Liver (tissue), 9 donors: ENCODE data around the gene TRIM36. TPM values are rescaled to one million over a fixed set of nuclear protein-coding genes. Genes with fewer than 3 reads are reported as not detected.

Source experiments
- DNase-seq: peaks from one replicate; pipeline ENCODE4 v3.0.0-alpha.2; 2017; ENCODE audit warnings: low spot score
- H3K27ac ChIP-seq, 2 donors: one replicate each; pipeline ENCODE4 v1.7.0; 2013; ENCODE audit warnings: inconsistent platforms in 2 of 2, low read length in 2 of 2, control low read depth in 1 of 2, low read depth in 1 of 2, mild to moderate bottlenecking in 1 of 2
- H3K27me3 ChIP-seq, 4 donors: one replicate each; pipeline versions ENCODE4 v1.6.1 to v1.7.0; 2013; ENCODE audit warnings: low read length in 3 of 4, inconsistent platforms in 1 of 4, mild to moderate bottlenecking in 1 of 4, moderate library complexity in 1 of 4; ENCODE audit not compliant: control insufficient read depth in 4 of 4, insufficient read depth in 4 of 4
- H3K36me3 ChIP-seq, 4 donors: one replicate each; pipeline versions ENCODE4 v1.6.1 to v1.7.0; 2013; ENCODE audit warnings: low read length in 3 of 4, mild to moderate bottlenecking in 3 of 4, low read depth in 1 of 4, moderate library complexity in 1 of 4; ENCODE audit not compliant: control insufficient read depth in 4 of 4, insufficient read depth in 3 of 4
- H3K4me1 ChIP-seq, 4 donors: one replicate each; pipeline versions ENCODE4 v1.6.1 to v1.7.0; 2013; ENCODE audit warnings: low read length in 3 of 4, mild to moderate bottlenecking in 3 of 4, moderate library complexity in 1 of 4; ENCODE audit not compliant: control insufficient read depth in 4 of 4, insufficient read depth in 4 of 4
- H3K4me3 ChIP-seq, 3 donors: one replicate each; pipeline versions ENCODE4 v1.6.1 to v1.7.0; 2013; ENCODE audit warnings: low read length in 3 of 3, control low read depth in 1 of 3, low read depth in 1 of 3, mild to moderate bottlenecking in 1 of 3
- H3K9ac ChIP-seq, 2 donors: one replicate each; pipeline ENCODE4 v1.7.0; 2013; ENCODE audit warnings: low read length in 2 of 2, mild to moderate bottlenecking in 2 of 2, moderate library complexity in 2 of 2, control low read depth in 1 of 2, low read depth in 1 of 2
- H3K9me3 ChIP-seq, 4 donors: one replicate each; pipeline versions ENCODE4 v1.6.1 to v1.7.0; 2013; ENCODE audit warnings: low read length in 3 of 4; ENCODE audit not compliant: control insufficient read depth in 4 of 4
- EGR1 ChIP-seq, 2 donors: IDR thresholded peaks; 2 replicates each; pipeline ENCODE4 v1.6.1; 2016 to 2018; ENCODE audit warnings: antibody characterized with exemption in 2 of 2, low read depth in 2 of 2
- FOXA1 ChIP-seq: IDR thresholded peaks from 2 replicates; pipeline ENCODE4 v1.6.1; 2016; ENCODE audit warnings: antibody characterized with exemption
- FOXA2 ChIP-seq: IDR thresholded peaks from 2 replicates; pipeline ENCODE4 v1.6.1; 2016; ENCODE audit warnings: antibody characterized with exemption
- GABPA ChIP-seq, 2 donors: IDR thresholded peaks in 1 of 2; conservative IDR thresholded peaks in 1 of 2; 2 replicates each; pipeline ENCODE4 v1.6.1; 2016; ENCODE audit warnings: antibody characterized with exemption in 2 of 2, mild to moderate bottlenecking in 1 of 2, moderate library complexity in 1 of 2
- HNF4A ChIP-seq, 2 donors: conservative IDR thresholded peaks; 2 replicates each; pipeline ENCODE4 v1.6.1; 2016; ENCODE audit warnings: antibody characterized with exemption in 2 of 2, mild to moderate bottlenecking in 2 of 2
- HNF4G ChIP-seq: IDR thresholded peaks from 2 replicates; pipeline ENCODE4 v1.6.1; 2016; ENCODE audit warnings: antibody characterized with exemption
- JUND ChIP-seq, 2 donors: IDR thresholded peaks; 2 replicates each; pipeline ENCODE4 v1.6.1; 2016; ENCODE audit warnings: antibody characterized with exemption in 2 of 2
- NR2F2 ChIP-seq: IDR thresholded peaks from 2 replicates; pipeline ENCODE4 v1.6.1; 2016; ENCODE audit warnings: antibody characterized with exemption
- RAD21 ChIP-seq, 2 donors: IDR thresholded peaks; 2 replicates each; pipeline ENCODE4 v1.6.1; 2016; ENCODE audit warnings: antibody characterized with exemption in 2 of 2, mild to moderate bottlenecking in 2 of 2
- RXRA ChIP-seq, 2 donors: IDR thresholded peaks; 2 replicates each; pipeline ENCODE4 v1.6.1; 2017 to 2018; ENCODE audit warnings: antibody characterized with exemption in 2 of 2, mild to moderate bottlenecking in 1 of 2
- SP1 ChIP-seq: IDR thresholded peaks from 2 replicates; pipeline ENCODE4 v1.6.1; 2018; ENCODE audit warnings: antibody characterized with exemption, mild to moderate bottlenecking
- TAF1 ChIP-seq: conservative IDR thresholded peaks from 2 replicates; pipeline ENCODE4 v1.6.1; 2016; ENCODE audit warnings: antibody characterized with exemption, mild to moderate bottlenecking
- YY1 ChIP-seq: IDR thresholded peaks from 2 replicates; pipeline ENCODE4 v1.6.1; 2016; ENCODE audit warnings: antibody characterized with exemption, mild to moderate bottlenecking
- WGBS: extraction: QIAGEN DNeasy Blood & Tissue Kit; methylation state at CpG from one replicate; pipeline ENCODE4 v1.1.7; 2013; 5-methylcytosine and 5-hydroxymethylcytosine counted together
- polyA plus RNA-seq, 2 donors: library from polyadenylated mRNA; stranded (reverse) in 1 of 2; unstranded in 1 of 2; fragments of 200-250 nt in 1 of 2; fragments of >200 nt in 1 of 2; fragmentation: Nextera tagmentation in 1 of 2; extraction: Ambion mirVana in 1 of 2; gene quantifications; one replicate each; pipeline versions ENCODE4 v1.2.1 to v1.2.3, GENCODE V29; 2013 to 2015
- total RNA-seq, 2 donors: library from RNA; depleted of rRNA; stranded (reverse); fragments of >200 nt; gene quantifications; one replicate each; pipeline ENCODE4 v1.2.3, GENCODE V29; 2014
- TF ChIP-seq, protein P1 (sequence below): IDR thresholded peaks from 2 replicates; pipeline ENCODE4 v1.6.1; 2016; ENCODE audit warnings: antibody characterized with exemption, mild to moderate bottlenecking
- TF ChIP-seq, protein P2 (sequence below): IDR thresholded peaks from 2 replicates; pipeline ENCODE4 v1.6.1; 2016; ENCODE audit warnings: antibody characterized with exemption
- TF ChIP-seq, protein P3 (sequence below): IDR thresholded peaks from 2 replicates; pipeline ENCODE4 v1.6.1; 2016; ENCODE audit warnings: antibody characterized with exemption
- TF ChIP-seq, protein P4 (sequence below): IDR thresholded peaks from 2 replicates; pipeline ENCODE4 v1.6.1; 2016; ENCODE audit warnings: antibody characterized with exemption
- TF ChIP-seq, protein P5 (sequence below): fragments of 150-350 bp; IDR thresholded peaks from 2 replicates; pipeline ENCODE4 v1.5.1; 2017; ENCODE audit warnings: improper control_type of control experiment, low read depth, low read length; ENCODE audit not compliant: missing input control
- donor health status: healthy.
- donor health status: healthy.
- donor health status: healthy.
- donor health status: healthy.
- donor health status: healthy.

TRIM36 gene
- total and polyA plus RNA-seq, 4 donors: 0.16 to 0.47 (median 0.22) TPM

DNA sequence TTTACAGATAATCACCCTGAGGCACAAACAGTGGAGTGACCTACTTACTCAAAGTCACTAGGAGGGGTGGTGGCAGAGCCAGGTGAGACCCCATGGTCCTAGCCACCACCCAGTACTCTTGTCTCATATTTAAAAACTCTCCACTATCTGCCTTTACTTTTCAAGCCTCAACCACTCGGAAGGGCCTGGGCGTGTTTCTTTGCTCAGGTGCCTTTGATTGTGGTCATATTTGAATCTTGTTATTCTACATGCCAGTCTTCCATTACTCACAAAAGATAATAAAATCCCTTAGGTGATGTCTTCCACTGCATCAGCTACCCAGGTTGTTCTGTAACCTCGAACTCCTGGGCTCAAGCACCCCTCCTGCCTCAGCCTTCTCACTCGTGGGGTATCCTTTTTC is 20.7 kb upstream of the TRIM36 start:
- Histone ChIP-seq H3K9ac (no peak overlapping the region), H3K27ac (no peak overlapping the region), H3K4me3 (no peak overlapping the region), H3K27me3 (no peaks in the 10 kb centered on the region), H3K36me3 (no peaks in the 10 kb centered on the region), H3K9me3 (no peaks in the 10 kb centered on the region), H3K4me1 (peaks cover 3 to 17% (median 15%) of the 10 kb centered on the region in 4 donors)
- DNase-seq: no peak
- WGBS: 83% methylated on average over 4 of the region's 4 CpGs
- TF ChIP-seq JUND (IDR thresholded peaks at IDR 0.05): no peak
- TF ChIP-seq, protein P1, sequence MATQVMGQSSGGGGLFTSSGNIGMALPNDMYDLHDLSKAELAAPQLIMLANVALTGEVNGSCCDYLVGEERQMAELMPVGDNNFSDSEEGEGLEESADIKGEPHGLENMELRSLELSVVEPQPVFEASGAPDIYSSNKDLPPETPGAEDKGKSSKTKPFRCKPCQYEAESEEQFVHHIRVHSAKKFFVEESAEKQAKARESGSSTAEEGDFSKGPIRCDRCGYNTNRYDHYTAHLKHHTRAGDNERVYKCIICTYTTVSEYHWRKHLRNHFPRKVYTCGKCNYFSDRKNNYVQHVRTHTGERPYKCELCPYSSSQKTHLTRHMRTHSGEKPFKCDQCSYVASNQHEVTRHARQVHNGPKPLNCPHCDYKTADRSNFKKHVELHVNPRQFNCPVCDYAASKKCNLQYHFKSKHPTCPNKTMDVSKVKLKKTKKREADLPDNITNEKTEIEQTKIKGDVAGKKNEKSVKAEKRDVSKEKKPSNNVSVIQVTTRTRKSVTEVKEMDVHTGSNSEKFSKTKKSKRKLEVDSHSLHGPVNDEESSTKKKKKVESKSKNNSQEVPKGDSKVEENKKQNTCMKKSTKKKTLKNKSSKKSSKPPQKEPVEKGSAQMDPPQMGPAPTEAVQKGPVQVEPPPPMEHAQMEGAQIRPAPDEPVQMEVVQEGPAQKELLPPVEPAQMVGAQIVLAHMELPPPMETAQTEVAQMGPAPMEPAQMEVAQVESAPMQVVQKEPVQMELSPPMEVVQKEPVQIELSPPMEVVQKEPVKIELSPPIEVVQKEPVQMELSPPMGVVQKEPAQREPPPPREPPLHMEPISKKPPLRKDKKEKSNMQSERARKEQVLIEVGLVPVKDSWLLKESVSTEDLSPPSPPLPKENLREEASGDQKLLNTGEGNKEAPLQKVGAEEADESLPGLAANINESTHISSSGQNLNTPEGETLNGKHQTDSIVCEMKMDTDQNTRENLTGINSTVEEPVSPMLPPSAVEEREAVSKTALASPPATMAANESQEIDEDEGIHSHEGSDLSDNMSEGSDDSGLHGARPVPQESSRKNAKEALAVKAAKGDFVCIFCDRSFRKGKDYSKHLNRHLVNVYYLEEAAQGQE: no peak
- no peak for TF ChIP-seq GABPA (IDR thresholded peaks at IDR 0.05 in 1 of 2, conservative IDR thresholded peaks at IDR 0.05 in 1 of 2)
- TF ChIP-seq HNF4A (conservative IDR thresholded peaks at IDR 0.05): no peak
- TF ChIP-seq, protein P2, sequence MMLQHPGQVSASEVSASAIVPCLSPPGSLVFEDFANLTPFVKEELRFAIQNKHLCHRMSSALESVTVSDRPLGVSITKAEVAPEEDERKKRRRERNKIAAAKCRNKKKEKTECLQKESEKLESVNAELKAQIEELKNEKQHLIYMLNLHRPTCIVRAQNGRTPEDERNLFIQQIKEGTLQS: no peak
- no peak for TF ChIP-seq HNF4G
- no peak for TF ChIP-seq EGR1 (IDR thresholded peaks at IDR 0.05; ENCODE audit: low read depth in 2 of 2)
- TF ChIP-seq TAF1: no peak
- TF ChIP-seq, protein P3, sequence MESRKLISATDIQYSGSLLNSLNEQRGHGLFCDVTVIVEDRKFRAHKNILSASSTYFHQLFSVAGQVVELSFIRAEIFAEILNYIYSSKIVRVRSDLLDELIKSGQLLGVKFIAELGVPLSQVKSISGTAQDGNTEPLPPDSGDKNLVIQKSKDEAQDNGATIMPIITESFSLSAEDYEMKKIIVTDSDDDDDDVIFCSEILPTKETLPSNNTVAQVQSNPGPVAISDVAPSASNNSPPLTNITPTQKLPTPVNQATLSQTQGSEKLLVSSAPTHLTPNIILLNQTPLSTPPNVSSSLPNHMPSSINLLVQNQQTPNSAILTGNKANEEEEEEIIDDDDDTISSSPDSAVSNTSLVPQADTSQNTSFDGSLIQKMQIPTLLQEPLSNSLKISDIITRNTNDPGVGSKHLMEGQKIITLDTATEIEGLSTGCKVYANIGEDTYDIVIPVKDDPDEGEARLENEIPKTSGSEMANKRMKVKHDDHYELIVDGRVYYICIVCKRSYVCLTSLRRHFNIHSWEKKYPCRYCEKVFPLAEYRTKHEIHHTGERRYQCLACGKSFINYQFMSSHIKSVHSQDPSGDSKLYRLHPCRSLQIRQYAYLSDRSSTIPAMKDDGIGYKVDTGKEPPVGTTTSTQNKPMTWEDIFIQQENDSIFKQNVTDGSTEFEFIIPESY: no peak
- TF ChIP-seq NR2F2: no peak
- TF ChIP-seq RXRA (IDR thresholded peaks at IDR 0.05): no peak
- TF ChIP-seq FOXA2: no peak
- no peak for TF ChIP-seq SP1
- TF ChIP-seq, protein P4, sequence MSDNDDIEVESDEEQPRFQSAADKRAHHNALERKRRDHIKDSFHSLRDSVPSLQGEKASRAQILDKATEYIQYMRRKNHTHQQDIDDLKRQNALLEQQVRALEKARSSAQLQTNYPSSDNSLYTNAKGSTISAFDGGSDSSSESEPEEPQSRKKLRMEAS: no peak
- TF ChIP-seq YY1: no peak
- TF ChIP-seq, protein P5, sequence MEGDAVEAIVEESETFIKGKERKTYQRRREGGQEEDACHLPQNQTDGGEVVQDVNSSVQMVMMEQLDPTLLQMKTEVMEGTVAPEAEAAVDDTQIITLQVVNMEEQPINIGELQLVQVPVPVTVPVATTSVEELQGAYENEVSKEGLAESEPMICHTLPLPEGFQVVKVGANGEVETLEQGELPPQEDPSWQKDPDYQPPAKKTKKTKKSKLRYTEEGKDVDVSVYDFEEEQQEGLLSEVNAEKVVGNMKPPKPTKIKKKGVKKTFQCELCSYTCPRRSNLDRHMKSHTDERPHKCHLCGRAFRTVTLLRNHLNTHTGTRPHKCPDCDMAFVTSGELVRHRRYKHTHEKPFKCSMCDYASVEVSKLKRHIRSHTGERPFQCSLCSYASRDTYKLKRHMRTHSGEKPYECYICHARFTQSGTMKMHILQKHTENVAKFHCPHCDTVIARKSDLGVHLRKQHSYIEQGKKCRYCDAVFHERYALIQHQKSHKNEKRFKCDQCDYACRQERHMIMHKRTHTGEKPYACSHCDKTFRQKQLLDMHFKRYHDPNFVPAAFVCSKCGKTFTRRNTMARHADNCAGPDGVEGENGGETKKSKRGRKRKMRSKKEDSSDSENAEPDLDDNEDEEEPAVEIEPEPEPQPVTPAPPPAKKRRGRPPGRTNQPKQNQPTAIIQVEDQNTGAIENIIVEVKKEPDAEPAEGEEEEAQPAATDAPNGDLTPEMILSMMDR: no peak
- no peak for TF ChIP-seq RAD21 (IDR thresholded peaks at IDR 0.05)
- TF ChIP-seq FOXA1: no peak
